Skeletal muscle tissue (tissue), 4 donors: ENCODE data around the gene MAS1L. TPM values are rescaled to one million over a fixed set of nuclear protein-coding genes. Genes with fewer than 3 reads are reported as not detected.
"Not testable (repeated sequence)": the region's sequence is repeated elsewhere in the genome, so short reads cannot be mapped to it uniquely, and the experiment has no call there.

Experiments used
- H3K27ac ChIP-seq: one replicate; pipeline ENCODE4 v1.7.0; 2013; ENCODE audit warnings: mild to moderate bottlenecking, low read depth, low read length, inconsistent platforms
- H3K27me3 ChIP-seq, 3 donors: one replicate each; pipeline ENCODE4 v1.7.0; 2013; ENCODE audit warnings: low read length in 3 of 3; ENCODE audit not compliant: control insufficient read depth in 3 of 3, insufficient read depth in 3 of 3
- H3K36me3 ChIP-seq, 3 donors: one replicate each; pipeline ENCODE4 v1.7.0; 2013; ENCODE audit warnings: low read length in 3 of 3; ENCODE audit not compliant: control insufficient read depth in 3 of 3, insufficient read depth in 3 of 3
- H3K4me1 ChIP-seq, 3 donors: one replicate each; pipeline ENCODE4 v1.7.0; 2013; ENCODE audit warnings: low read length in 3 of 3, mild to moderate bottlenecking in 3 of 3; ENCODE audit not compliant: control insufficient read depth in 3 of 3, insufficient read depth in 3 of 3
- H3K4me3 ChIP-seq, 3 donors: one replicate each; pipeline ENCODE4 v1.7.0; 2013; ENCODE audit warnings: low read length in 3 of 3
- H3K9ac ChIP-seq, 3 donors: one replicate each; pipeline ENCODE4 v1.7.0; 2013; ENCODE audit warnings: low read length in 3 of 3, mild to moderate bottlenecking in 3 of 3, moderate library complexity in 2 of 3, low read depth in 1 of 3
- H3K9me3 ChIP-seq, 3 donors: one replicate each; pipeline ENCODE4 v1.7.0; 2013; ENCODE audit warnings: low read length in 3 of 3; ENCODE audit not compliant: control insufficient read depth in 3 of 3
- total RNA-seq: library from RNA; depleted of rRNA; stranded (reverse); fragments of >200 nt; gene quantifications from one replicate; pipeline ENCODE4 v1.2.3, GENCODE V29; 2014
- donor health status: Osteomylitis.

MAS1L gene
- total RNA-seq, 1 donor from 2014 or later: not detected

DNA sequence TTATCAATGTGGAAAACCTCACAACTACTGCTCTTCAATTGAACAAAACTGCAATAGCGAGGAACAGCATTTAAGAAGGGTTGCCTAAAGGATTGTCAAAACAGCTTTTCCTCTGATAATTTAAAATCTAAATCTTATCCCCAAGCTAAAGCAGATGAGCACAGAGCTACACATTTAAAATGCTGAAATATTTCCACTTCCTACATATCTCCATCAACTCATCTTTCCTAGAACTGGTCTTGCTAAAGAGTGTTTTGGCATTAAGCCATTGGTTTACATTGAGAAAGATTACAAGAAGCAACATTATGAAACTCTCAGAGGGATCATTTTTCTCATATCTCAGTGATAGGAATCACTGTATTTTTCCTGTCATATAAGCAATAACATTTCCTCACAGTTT, 45.0 kb downstream of the MAS1L start:
- no peak overlapping the region for H3K4me3 ChIP-seq
- H3K4me1 ChIP-seq: no peaks in the 10 kb centered on the region
- H3K27me3 ChIP-seq: no peaks in the 10 kb centered on the region
- H3K27ac ChIP-seq: no peak overlapping the region
- H3K9me3 ChIP-seq: no peaks in the 10 kb centered on the region
- H3K9ac ChIP-seq: no peak overlapping the region
- no peaks in the 10 kb centered on the region for H3K36me3 ChIP-seq

- Histone ChIP-seq H3K27me3 (no peaks in the 10 kb centered on the region), H3K9ac (no peak within 1 kb of the TSS), H3K36me3 (no peaks in the 10 kb centered on the region), H3K27ac (no peak within 1 kb of the TSS), H3K9me3 (peaks cover 0 to 2% (median 0%) of the 10 kb centered on the region in 3 donors), H3K4me1 (no peaks in the 10 kb centered on the region), H3K4me3 (no peak within 1 kb of the TSS)
These were observed 48.8 kb downstream of the MAS1L start, which contains the start of gene OR10C1 for GRCh38 chr6:29439006-29439405. TSS of gene OR10C1 (plus strand) at chr6:29439306. CDS start at chr6:29440016, 710 bp downstream.

DNA sequence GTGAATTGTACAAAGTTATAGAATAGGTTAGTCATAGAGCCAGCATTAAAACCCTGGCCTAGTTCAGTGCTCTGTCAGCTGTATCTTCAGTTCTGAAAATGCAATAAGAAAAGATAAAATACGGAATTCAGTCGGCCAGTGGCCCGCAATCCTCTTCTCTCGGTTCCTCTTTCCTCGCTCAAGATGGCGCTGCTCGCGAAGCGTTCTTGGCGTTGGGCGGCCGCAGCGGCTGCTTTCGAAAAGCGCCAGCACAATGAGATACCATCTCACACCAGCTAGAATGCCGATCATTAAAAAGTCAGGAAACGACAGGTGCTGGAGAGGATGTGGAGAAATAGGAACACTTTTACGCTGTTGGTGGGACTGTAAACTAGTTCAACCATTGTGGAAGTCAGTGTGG, 51.0 kb downstream of the MAS1L start:
- H3K9ac ChIP-seq, H3K27ac ChIP-seq, H3K4me3 ChIP-seq, H3K27me3 ChIP-seq, H3K36me3 ChIP-seq, H3K9me3 ChIP-seq, H3K4me1 ChIP-seq: not testable (repeated sequence)

Other genes with a start within 250 kb of the MAS1L start
- gene OR14J1, start 186.3 kb downstream of the MAS1L start, total RNA-seq: not detected
- gene OR5V1, start 119.1 kb downstream of the MAS1L start, total RNA-seq: not detected
- not detected for gene OR12D3, start 112.7 kb downstream of the MAS1L start, total RNA-seq
- not detected for gene OR12D2, start 92.3 kb downstream of the MAS1L start, total RNA-seq
- gene OR12D1, start 73.0 kb downstream of the MAS1L start, total RNA-seq: not detected
- gene OR10C1, start 48.6 kb downstream of the MAS1L start, total RNA-seq: not detected
- gene OR11A1, start 30.9 kb downstream of the MAS1L start, total RNA-seq: not detected
- gene OR2H1, start 30.8 kb downstream of the MAS1L start, total RNA-seq: not detected
- gene UBD, start 71.8 kb upstream of the MAS1L start, total RNA-seq: 1.6 TPM
- not detected for gene OR2H2, start 97.2 kb upstream of the MAS1L start, total RNA-seq
- gene GABBR1, start 145.2 kb upstream of the MAS1L start, total RNA-seq: 9.9 TPM
- gene MOG, start 169.1 kb upstream of the MAS1L start, total RNA-seq: not detected
- gene ZFP57, start 193.2 kb upstream of the MAS1L start, total RNA-seq: not detected
- 12.0 TPM for gene HLA-F, start 235.5 kb upstream of the MAS1L start, total RNA-seq